IgD-negative memory B cell (primary cell): ENCODE data around the gene APC. TPM values are rescaled to one million over a fixed set of nuclear protein-coding genes. Genes with fewer than 3 reads are reported as not detected.

ENCODE experiments used
- H3K27ac Mint-ChIP-seq, 3 donors: one replicate each; pipeline ENCODE4 v1.8.0; 2020 to 2022; ENCODE audit warnings: mild to moderate bottlenecking in 3 of 3, mixed read lengths in 3 of 3, moderate library complexity in 1 of 3
- H3K27me3 Mint-ChIP-seq: one replicate; pipeline ENCODE4 v1.8.0; 2021; ENCODE audit warnings: mixed read lengths
- H3K36me3 Mint-ChIP-seq: one replicate; pipeline ENCODE4 v1.8.0; 2020; ENCODE audit warnings: mild to moderate bottlenecking, mixed read lengths
- H3K4me1 Mint-ChIP-seq, 3 donors: one replicate each; pipeline ENCODE4 v1.8.0; 2020 to 2022; ENCODE audit warnings: mixed read lengths in 3 of 3, mild to moderate bottlenecking in 1 of 3
- H3K4me3 Mint-ChIP-seq, 4 donors: one replicate each; pipeline ENCODE4 v1.8.0; 2020 to 2022; ENCODE audit warnings: mild to moderate bottlenecking in 4 of 4, mixed read lengths in 4 of 4, moderate library complexity in 3 of 4
- H3K9me3 Mint-ChIP-seq, 3 donors: one replicate each; pipeline ENCODE4 v1.8.0; 2020 to 2021; ENCODE audit warnings: mixed read lengths in 3 of 3, mild to moderate bottlenecking in 1 of 3
- polyA plus RNA-seq: library from polyadenylated mRNA; unstranded; fragments of 300-500 nt; fragmentation: Illumina TruSeq; gene quantifications from one replicate; pipeline ENCODE4 v1.2.3, GENCODE V29; 2021

APC gene
- polyA plus RNA-seq: 19.4 TPM

- Mint-ChIP-seq H3K27ac (peak within 1 kb of the TSS; percentile 57 to 92 (median 85)), H3K27me3 (no peaks in the 10 kb centered on the region), H3K4me1 (peaks cover 9 to 20% (median 14%) of the 10 kb centered on the region in 3 donors), H3K9me3 (no peaks in the 10 kb centered on the region), H3K4me3 (peak within 1 kb of the TSS; percentile 88 to 99 (median 96)), H3K36me3 (peaks cover 2% of the 10 kb centered on the region)
Measured at GRCh38 chr5:112737463-112738190, at the start of gene APC. Gene APC, plus strand, starts transcription at chr5:112737885. Its CDS starts 17,006 bp downstream, at chr5:112754891.

- Mint-ChIP-seq H3K36me3 (no peaks in the 10 kb centered on the region), H3K27me3 (peaks cover 10% of the 10 kb centered on the region), H3K27ac (no peak overlapping the region), H3K4me3 (no peak overlapping the region), H3K4me1 (peaks cover 11 to 17% (median 13%) of the 10 kb centered on the region in 3 donors), H3K9me3 (peaks cover 0 to 2% (median 0%) of the 10 kb centered on the region in 3 donors)
Measured at GRCh38 chr5:112689155-112689909, 48.4 kb upstream of the APC start.

- no peaks in the 10 kb centered on the region for H3K36me3 Mint-ChIP-seq
- peaks cover 0 to 2% (median 0%) of the 10 kb centered on the region in 3 donors for H3K9me3 Mint-ChIP-seq
- H3K4me3 Mint-ChIP-seq: no peak overlapping the region
- no peak overlapping the region for H3K27ac Mint-ChIP-seq
- peaks cover 13% of the 10 kb centered on the region for H3K27me3 Mint-ChIP-seq
- H3K4me1 Mint-ChIP-seq: peaks cover 3 to 9% (median 5%) of the 10 kb centered on the region in 3 donors
Measured at GRCh38 chr5:112690605-112691338, 46.9 kb upstream of the APC start.

GRCh38 chr5:112691339-112691680, 46.4 kb upstream of the APC start:
- H3K4me1 Mint-ChIP-seq: peaks cover 3 to 9% (median 5%) of the 10 kb centered on the region in 3 donors
- H3K9me3 Mint-ChIP-seq: peaks cover 0 to 2% (median 0%) of the 10 kb centered on the region in 3 donors
- H3K27ac Mint-ChIP-seq: no peak overlapping the region
- no peak overlapping the region for H3K4me3 Mint-ChIP-seq
- no peaks in the 10 kb centered on the region for H3K36me3 Mint-ChIP-seq
- H3K27me3 Mint-ChIP-seq: peaks cover 13% of the 10 kb centered on the region

GRCh38 chr5:112691758-112692157, 45.9 kb upstream of the APC start:
- no peaks in the 10 kb centered on the region for H3K36me3 Mint-ChIP-seq
- peaks cover 0 to 2% (median 0%) of the 10 kb centered on the region in 3 donors for H3K9me3 Mint-ChIP-seq
- H3K4me3 Mint-ChIP-seq: no peak overlapping the region
- H3K27me3 Mint-ChIP-seq: peaks cover 13% of the 10 kb centered on the region
- peaks cover 1 to 7% (median 2%) of the 10 kb centered on the region in 3 donors for H3K4me1 Mint-ChIP-seq
- H3K27ac Mint-ChIP-seq: no peak overlapping the region

GRCh38 chr5:112692472-112692871, 45.2 kb upstream of the APC start:
- no peak overlapping the region for H3K4me3 Mint-ChIP-seq

GRCh38 chr5:112693301-112693700, 44.4 kb upstream of the APC start:
- Mint-ChIP-seq H3K27ac (no peak overlapping the region), H3K4me3 (no peak overlapping the region), H3K4me1 (peaks cover 0 to 4% (median 0%) of the 10 kb centered on the region in 3 donors), H3K27me3 (peaks cover 11% of the 10 kb centered on the region), H3K36me3 (no peaks in the 10 kb centered on the region), H3K9me3 (peaks cover 0 to 2% (median 0%) of the 10 kb centered on the region in 3 donors)

More at GRCh38 chr5:112692472-112692871, 45.2 kb upstream of the APC start:
- Mint-ChIP-seq H3K36me3 (no peaks in the 10 kb centered on the region), H3K27ac (no peak overlapping the region), H3K27me3 (peaks cover 15% of the 10 kb centered on the region), H3K9me3 (peaks cover 0 to 2% (median 0%) of the 10 kb centered on the region in 3 donors), H3K4me1 (peaks cover 0 to 4% (median 0%) of the 10 kb centered on the region in 3 donors)

GRCh38 chr5:112694853-112695709, 42.6 kb upstream of the APC start:
- no peaks in the 10 kb centered on the region for H3K36me3 Mint-ChIP-seq
- no peak overlapping the region for H3K27ac Mint-ChIP-seq
- peaks cover 9% of the 10 kb centered on the region for H3K27me3 Mint-ChIP-seq

GRCh38 chr5:112696786-112697185, 40.9 kb upstream of the APC start:
- Mint-ChIP-seq H3K27me3 (peaks cover 9% of the 10 kb centered on the region), H3K27ac (no peak overlapping the region), H3K36me3 (peaks cover 2% of the 10 kb centered on the region), H3K4me1 (peaks cover 0 to 4% (median 0%) of the 10 kb centered on the region in 3 donors), H3K4me3 (no peak overlapping the region), H3K9me3 (peaks cover 0 to 5% (median 0%) of the 10 kb centered on the region in 3 donors)

More at GRCh38 chr5:112694853-112695709, 42.6 kb upstream of the APC start:
- Mint-ChIP-seq H3K4me1 (peaks cover 0 to 4% (median 0%) of the 10 kb centered on the region in 3 donors), H3K9me3 (peaks cover 0 to 2% (median 0%) of the 10 kb centered on the region in 3 donors), H3K4me3 (no peak overlapping the region)

GRCh38 chr5:112697322-112697721, 40.4 kb upstream of the APC start:
- H3K4me1 Mint-ChIP-seq: peaks cover 0 to 2% (median 0%) of the 10 kb centered on the region in 3 donors
- H3K27ac Mint-ChIP-seq: no peak overlapping the region
- peaks cover 2% of the 10 kb centered on the region for H3K36me3 Mint-ChIP-seq
- H3K4me3 Mint-ChIP-seq: no peak overlapping the region
- H3K27me3 Mint-ChIP-seq: peaks cover 9% of the 10 kb centered on the region
- peaks cover 0 to 5% (median 0%) of the 10 kb centered on the region in 3 donors for H3K9me3 Mint-ChIP-seq

GRCh38 chr5:112697833-112698232, 39.9 kb upstream of the APC start:
- H3K27ac Mint-ChIP-seq: no peak overlapping the region
- peaks cover 9% of the 10 kb centered on the region for H3K27me3 Mint-ChIP-seq
- peaks cover 0 to 3% (median 0%) of the 10 kb centered on the region in 3 donors for H3K9me3 Mint-ChIP-seq
- peaks cover 0 to 1% (median 0%) of the 10 kb centered on the region in 3 donors for H3K4me1 Mint-ChIP-seq
- peaks cover 2% of the 10 kb centered on the region for H3K36me3 Mint-ChIP-seq
- H3K4me3 Mint-ChIP-seq: no peak overlapping the region

- Mint-ChIP-seq H3K4me1 (peaks cover 15 to 17% (median 16%) of the 10 kb centered on the region in 3 donors), H3K36me3 (peaks cover 2% of the 10 kb centered on the region), H3K9me3 (peaks cover 0 to 3% (median 0%) of the 10 kb centered on the region in 3 donors), H3K27ac (no peak overlapping the region), H3K4me3 (peak overlapping the region in 1 of 4 donors; percentile 2), H3K27me3 (no peaks in the 10 kb centered on the region)
Measured at GRCh38 chr5:112703866-112704820, 33.5 kb upstream of the APC start.

- H3K27ac Mint-ChIP-seq: peak overlapping the region; percentile 72 to 97 (median 94)
- H3K27me3 Mint-ChIP-seq: no peaks in the 10 kb centered on the region
- H3K36me3 Mint-ChIP-seq: no peaks in the 10 kb centered on the region
- H3K9me3 Mint-ChIP-seq: no peaks in the 10 kb centered on the region
- peak overlapping the region; percentile 81 to 97 (median 95) for H3K4me3 Mint-ChIP-seq
- peaks cover 28 to 32% (median 31%) of the 10 kb centered on the region in 3 donors for H3K4me1 Mint-ChIP-seq
Measured at GRCh38 chr5:112706446-112707016, 31.2 kb upstream of the APC start.
